ENCODE measurements around the gene SKA2.

- TF ChIP-seq POLR2AphosphoS5 (IDR thresholded peaks at IDR 0.05; ENCODE audit: borderline replicate concordance, low read depth, low read length) (no peak), EZH2 (IDR thresholded peaks at IDR 0.05) (no peak)
These were observed 3.4 kb downstream of the SKA2 start for GRCh38 chr17:59151591-59151990.

Measured in SK-N-MC (cell line).